Testis (tissue), 3 donors: ENCODE data around the gene DNMBP. TPM values are rescaled to one million over a fixed set of nuclear protein-coding genes. Genes with fewer than 3 reads are reported as not detected.

Experiments
- DNase-seq: peaks from one replicate; pipeline ENCODE4 v3.0.0-alpha.2; 2019
- H3K27ac ChIP-seq, 2 donors: fragments of 200-600 bp; sonication (generic); one replicate each; pipeline ENCODE4 v1.5.1; 2019
- H3K27me3 ChIP-seq: fragments of 200-600 bp; sonication (generic); one replicate; pipeline ENCODE4 v1.5.1; 2019
- H3K36me3 ChIP-seq: fragments of 200-600 bp; sonication (generic); one replicate; pipeline ENCODE4 v1.5.1; 2017; ENCODE audit warnings: low read depth; ENCODE audit errors: missing control alignments
- H3K4me1 ChIP-seq: fragments of 200-600 bp; sonication (generic); one replicate; pipeline ENCODE4 v1.5.1; 2019
- H3K4me3 ChIP-seq, 2 donors: fragments of 200-600 bp; sonication (generic); one replicate each; pipeline ENCODE4 v1.5.1; 2017 to 2019
- H3K9me3 ChIP-seq: fragments of 200-600 bp; sonication (generic); one replicate; pipeline ENCODE4 v1.5.1; 2017
- POLR2A ChIP-seq: fragments of 450-650 bp; IDR thresholded peaks from one replicate; pipeline ENCODE4 v1.6.1; 2017; ENCODE audit warnings: antibody characterized with exemption, mild to moderate bottlenecking, moderate library complexity
- WGBS, 2 donors: methylation state at CpG; one replicate each; pipeline ENCODE4 v1.1.5; 2018; 5-methylcytosine and 5-hydroxymethylcytosine counted together
- intact Hi-C: fragments of 100-400 bp; cut with DNase I; formaldehyde crosslinking; loops from one replicate; pipeline ENCODE4 v1.15.1; 2023; ENCODE audit warnings: low total_unique reads
- polyA plus RNA-seq: library from polyadenylated mRNA; stranded (reverse); fragments of 350-450 nt; fragmentation: Illumina TruSeq; extraction: RNeasy Lipid Tissue Mini Kit (QIAGEN cat#74804); gene quantifications from one replicate; pipeline ENCODE4 v1.2.3, GENCODE V29; 2014; ENCODE audit warnings: low read depth, low replicate concordance; ENCODE audit not compliant: insufficient read depth
- total RNA-seq, 2 donors: library from RNA; depleted of rRNA; stranded (reverse); fragments of >200 nt; gene quantifications; one replicate each; pipeline ENCODE4 v1.2.3, GENCODE V29; 2016
- TF ChIP-seq, protein P1 (sequence below), 3 experiments: fragments of 450-650 bp in 2 of 3; fragments of 200-600 bp in 1 of 3; sonication (generic) in 1 of 3; IDR thresholded peaks; one replicate each; pipeline ENCODE4 v1.5.1; 2016 to 2019; ENCODE audit warnings: antibody characterized with exemption in 3 of 3, mild to moderate bottlenecking in 2 of 3, moderate library complexity in 1 of 3

DNMBP gene
- total and polyA plus RNA-seq, 3 donors from 2014 or later: 20.8 to 36.0 (median 33.4) TPM

DNA sequence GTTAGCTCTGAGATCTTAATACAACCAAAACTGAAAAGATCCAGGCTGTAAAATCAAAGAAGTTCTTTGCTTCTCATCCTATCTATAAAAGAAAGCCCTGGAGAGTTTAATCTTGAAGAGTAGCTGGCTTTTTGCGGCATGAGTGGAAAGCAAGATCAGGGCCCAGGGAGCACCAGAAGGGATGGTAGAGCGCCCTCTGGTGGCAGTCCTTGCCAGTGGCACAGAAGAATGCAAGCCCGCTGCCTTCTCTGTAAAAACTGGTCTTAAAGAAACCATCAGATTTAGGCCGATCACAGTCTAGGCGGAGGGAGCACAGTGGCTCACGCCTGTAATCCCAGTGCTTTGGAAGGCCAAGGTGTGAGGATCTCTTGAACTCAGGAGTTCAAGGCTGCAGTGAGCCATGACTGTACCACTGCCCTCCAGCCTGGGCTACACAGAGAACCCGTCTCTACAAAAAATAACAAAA, 36.3 kb upstream of the DNMBP start:
- 14 to 30% methylated on average over 7 of the region's 7 CpGs for WGBS, 2 donors
- TF ChIP-seq, protein P1, sequence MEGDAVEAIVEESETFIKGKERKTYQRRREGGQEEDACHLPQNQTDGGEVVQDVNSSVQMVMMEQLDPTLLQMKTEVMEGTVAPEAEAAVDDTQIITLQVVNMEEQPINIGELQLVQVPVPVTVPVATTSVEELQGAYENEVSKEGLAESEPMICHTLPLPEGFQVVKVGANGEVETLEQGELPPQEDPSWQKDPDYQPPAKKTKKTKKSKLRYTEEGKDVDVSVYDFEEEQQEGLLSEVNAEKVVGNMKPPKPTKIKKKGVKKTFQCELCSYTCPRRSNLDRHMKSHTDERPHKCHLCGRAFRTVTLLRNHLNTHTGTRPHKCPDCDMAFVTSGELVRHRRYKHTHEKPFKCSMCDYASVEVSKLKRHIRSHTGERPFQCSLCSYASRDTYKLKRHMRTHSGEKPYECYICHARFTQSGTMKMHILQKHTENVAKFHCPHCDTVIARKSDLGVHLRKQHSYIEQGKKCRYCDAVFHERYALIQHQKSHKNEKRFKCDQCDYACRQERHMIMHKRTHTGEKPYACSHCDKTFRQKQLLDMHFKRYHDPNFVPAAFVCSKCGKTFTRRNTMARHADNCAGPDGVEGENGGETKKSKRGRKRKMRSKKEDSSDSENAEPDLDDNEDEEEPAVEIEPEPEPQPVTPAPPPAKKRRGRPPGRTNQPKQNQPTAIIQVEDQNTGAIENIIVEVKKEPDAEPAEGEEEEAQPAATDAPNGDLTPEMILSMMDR (IDR thresholded peaks at IDR 0.05): peak; percentile 85 to 95 (median 91)
- TF ChIP-seq POLR2A: no peak
- intact Hi-C loops: loop anchor here (10.0 kb wide), 1 partner anchor 201 kb away; no protein-coding TSS in a partner anchor

DNA sequence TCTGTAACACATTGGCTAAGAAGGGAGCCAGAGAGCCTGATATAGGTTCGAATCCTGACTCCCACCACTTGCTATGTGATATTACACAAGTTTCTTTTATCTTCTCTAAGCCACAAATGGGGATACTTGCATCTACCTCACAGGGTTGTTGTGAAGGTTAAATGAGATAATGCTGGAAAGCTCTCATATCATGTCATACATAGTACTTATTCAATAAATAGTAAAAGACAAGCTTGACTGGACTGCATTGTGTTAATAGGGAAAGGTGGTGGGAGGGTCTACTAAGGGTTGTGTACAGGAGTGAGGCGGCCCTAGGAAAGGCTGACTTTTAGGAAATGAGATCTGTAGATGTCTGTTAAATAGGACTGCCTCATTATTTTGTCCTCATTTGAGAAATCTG, 35.8 kb upstream of the DNMBP start:
- no peak overlapping the region for H3K4me3 ChIP-seq
- peaks cover 12% of the 10 kb centered on the region for H3K4me1 ChIP-seq
- H3K27ac ChIP-seq: no peak overlapping the region
- WGBS, 2 donors: 68 to 69% methylated on average over 2 of the region's 2 CpGs
- H3K27me3 ChIP-seq: no peaks in the 10 kb centered on the region
- intact Hi-C loops: loop anchor here (10.0 kb wide), 1 partner anchor 201 kb away; no protein-coding TSS in a partner anchor
- no peaks in the 10 kb centered on the region for H3K36me3 ChIP-seq
- H3K9me3 ChIP-seq: no peaks in the 10 kb centered on the region
- no peak for TF ChIP-seq POLR2A
- TF ChIP-seq, protein P1 (IDR thresholded peaks at IDR 0.05): no peak
- DNase-seq: no peak

More for the DNA sequence above, 36.3 kb upstream of the DNMBP start:
- Histone ChIP-seq H3K4me3 (no peak overlapping the region), H3K4me1 (peaks cover 12% of the 10 kb centered on the region), H3K27me3 (no peaks in the 10 kb centered on the region), H3K36me3 (no peaks in the 10 kb centered on the region), H3K9me3 (no peaks in the 10 kb centered on the region), H3K27ac (no peak overlapping the region)
- DNase-seq: peak; percentile 94

DNA sequence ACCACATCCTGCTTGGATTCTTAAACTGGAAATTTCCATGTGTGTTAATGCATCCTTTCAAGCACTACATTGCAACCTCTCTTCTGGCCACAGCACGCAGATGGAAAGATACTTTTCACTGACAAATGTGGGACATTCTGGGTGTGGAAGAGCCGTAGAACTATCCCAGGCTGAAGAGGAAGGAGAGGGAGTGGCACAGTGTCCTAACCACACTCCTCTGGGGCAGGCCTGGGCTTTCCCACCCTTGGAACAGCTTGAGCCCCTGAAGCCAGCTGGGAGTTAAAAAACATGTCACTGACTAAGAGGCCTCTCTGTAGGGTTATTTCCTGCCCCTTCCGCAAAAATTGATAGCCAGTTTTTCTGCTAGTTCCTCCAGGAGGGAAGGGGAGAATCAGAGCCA, 34.0 kb upstream of the DNMBP start:
- peaks cover 12% of the 10 kb centered on the region for H3K4me1 ChIP-seq
- 34 to 56% methylated on average over 3 of the region's 3 CpGs for WGBS, 2 donors
- H3K27me3 ChIP-seq: no peaks in the 10 kb centered on the region
- no peak overlapping the region for H3K4me3 ChIP-seq
- TF ChIP-seq, protein P1 (IDR thresholded peaks at IDR 0.05): no peak
- no peak for TF ChIP-seq POLR2A
- DNase-seq: no peak
- H3K9me3 ChIP-seq: no peaks in the 10 kb centered on the region
- intact Hi-C loops: loop anchor here (10.0 kb wide), 1 partner anchor 199 kb away; no protein-coding TSS in a partner anchor
- H3K36me3 ChIP-seq: no peaks in the 10 kb centered on the region
- H3K27ac ChIP-seq: no peak overlapping the region

- TF ChIP-seq, protein P1 (IDR thresholded peaks at IDR 0.05): no peak
- no peak for DNase-seq
These were observed 33.6 kb upstream of the DNMBP start for GRCh38 chr10:100043344-100043743.

More at GRCh38 chr10:100043344-100043743, 33.6 kb upstream of the DNMBP start:
- no peak overlapping the region for H3K27ac ChIP-seq
- H3K9me3 ChIP-seq: no peaks in the 10 kb centered on the region
- 81 to 84% methylated on average over 2 of the region's 2 CpGs for WGBS, 2 donors
- no peaks in the 10 kb centered on the region for H3K27me3 ChIP-seq
- peaks cover 12% of the 10 kb centered on the region for H3K4me1 ChIP-seq
- no peaks in the 10 kb centered on the region for H3K36me3 ChIP-seq
- no peak overlapping the region for H3K4me3 ChIP-seq
- intact Hi-C loops: loop anchor here (10.0 kb wide), 1 partner anchor 199 kb away; no protein-coding TSS in a partner anchor
